ENCODE measurements around the gene MOK.

The MOK gene

DNA sequence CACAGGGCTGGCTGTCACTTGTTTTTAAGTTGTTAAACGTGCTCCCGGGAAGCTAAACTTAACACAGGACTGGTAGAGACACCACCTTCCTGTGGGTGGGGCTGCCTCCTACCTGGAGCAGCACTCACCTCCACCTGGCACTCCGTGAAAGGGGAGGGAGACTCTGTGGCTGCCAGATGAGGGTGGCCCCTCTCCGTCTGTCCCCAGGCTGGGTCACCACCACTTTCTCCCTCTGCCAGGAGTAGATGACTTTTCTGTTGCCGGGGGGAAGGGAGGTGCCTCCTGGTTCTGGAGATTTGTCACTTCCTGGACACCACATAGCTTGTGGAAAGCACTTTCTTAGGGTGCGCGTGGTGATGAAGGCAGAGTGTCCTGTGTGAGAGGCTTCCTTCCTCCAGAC is 83.9 kb downstream of the MOK start:
- Histone ChIP-seq H3K36me3 (ENCODE audit: low read length) (no peaks in the 10 kb centered on the region), H3K79me2 (ENCODE audit: insufficient read depth, low read length) (no peaks in the 10 kb centered on the region), H3K4me3 (ENCODE audit: insufficient read depth, low read length, poor library complexity, severe bottlenecking) (no peak overlapping the region), H3K9ac (ENCODE audit: low read length) (no peak overlapping the region), H3K4me2 (ENCODE audit: low read depth, low read length, poor library complexity, severe bottlenecking) (no peak overlapping the region), H3K27ac (ENCODE audit: low read depth, low read length) (no peak overlapping the region), H3K9me2 (replicated peaks; ENCODE audit: insufficient read depth, low read length) (no peaks in the 10 kb centered on the region), H3F3A (ENCODE audit: insufficient read depth) (0 out of 2 replicates have a peak, but pooled peaks cover 6% of the 10 kb centered on the region), H4K20me1 (ENCODE audit: low read depth, low read length) (no peaks in the 10 kb centered on the region), H2AFZ (ENCODE audit: low read depth, low read length, severe bottlenecking) (no peak overlapping the region), H3K9me3 (ENCODE audit: insufficient read depth, low read length) (no peaks in the 10 kb centered on the region), H3K27me3 (ENCODE audit: low read length) (no peaks in the 10 kb centered on the region)
- no peak for TF ChIP-seq EZH2phosphoT487 (conservative IDR thresholded peaks at IDR 0.05; ENCODE audit: low read length)
- TF ChIP-seq, protein P1, sequence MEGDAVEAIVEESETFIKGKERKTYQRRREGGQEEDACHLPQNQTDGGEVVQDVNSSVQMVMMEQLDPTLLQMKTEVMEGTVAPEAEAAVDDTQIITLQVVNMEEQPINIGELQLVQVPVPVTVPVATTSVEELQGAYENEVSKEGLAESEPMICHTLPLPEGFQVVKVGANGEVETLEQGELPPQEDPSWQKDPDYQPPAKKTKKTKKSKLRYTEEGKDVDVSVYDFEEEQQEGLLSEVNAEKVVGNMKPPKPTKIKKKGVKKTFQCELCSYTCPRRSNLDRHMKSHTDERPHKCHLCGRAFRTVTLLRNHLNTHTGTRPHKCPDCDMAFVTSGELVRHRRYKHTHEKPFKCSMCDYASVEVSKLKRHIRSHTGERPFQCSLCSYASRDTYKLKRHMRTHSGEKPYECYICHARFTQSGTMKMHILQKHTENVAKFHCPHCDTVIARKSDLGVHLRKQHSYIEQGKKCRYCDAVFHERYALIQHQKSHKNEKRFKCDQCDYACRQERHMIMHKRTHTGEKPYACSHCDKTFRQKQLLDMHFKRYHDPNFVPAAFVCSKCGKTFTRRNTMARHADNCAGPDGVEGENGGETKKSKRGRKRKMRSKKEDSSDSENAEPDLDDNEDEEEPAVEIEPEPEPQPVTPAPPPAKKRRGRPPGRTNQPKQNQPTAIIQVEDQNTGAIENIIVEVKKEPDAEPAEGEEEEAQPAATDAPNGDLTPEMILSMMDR (IDR thresholded peaks at IDR 0.05; ENCODE audit: insufficient read depth, low read length, poor library complexity, severe bottlenecking): no peak

DNA sequence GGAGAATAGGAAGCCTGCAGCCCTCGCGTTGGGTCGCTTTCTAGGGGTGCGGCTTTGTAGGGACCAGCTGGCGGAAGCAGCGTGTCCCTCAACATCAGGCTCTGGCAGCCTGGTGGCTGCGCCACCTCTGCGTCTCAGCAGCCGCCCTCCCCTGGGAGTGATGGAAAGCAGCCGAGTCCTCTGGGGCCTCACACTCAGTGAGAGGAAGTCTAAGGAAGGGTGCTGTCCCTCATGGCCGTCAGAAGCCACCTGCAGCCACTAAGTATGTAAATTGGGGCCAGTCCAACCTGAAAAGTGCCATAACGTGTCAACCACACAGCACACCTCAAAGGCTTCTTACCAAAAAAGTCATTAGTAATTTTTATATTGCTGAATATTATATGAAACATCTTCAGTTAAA is 84.9 kb downstream of the MOK start:
- Histone ChIP-seq H3K9ac (ENCODE audit: low read length) (no peak overlapping the region), H4K20me1 (ENCODE audit: low read depth, low read length) (no peaks in the 10 kb centered on the region), H3K27me3 (ENCODE audit: low read length) (no peaks in the 10 kb centered on the region), H3K9me3 (ENCODE audit: insufficient read depth, low read length) (no peaks in the 10 kb centered on the region), H3K27ac (ENCODE audit: low read depth, low read length) (no peak overlapping the region), H3K36me3 (ENCODE audit: low read length) (no peaks in the 10 kb centered on the region), H3F3A (ENCODE audit: insufficient read depth) (0 out of 2 replicates have a peak, but pooled peaks cover 6% of the 10 kb centered on the region), H3K4me3 (ENCODE audit: insufficient read depth, low read length, poor library complexity, severe bottlenecking) (no peak overlapping the region), H3K9me2 (replicated peaks; ENCODE audit: insufficient read depth, low read length) (no peaks in the 10 kb centered on the region), H3K4me2 (ENCODE audit: low read depth, low read length, poor library complexity, severe bottlenecking) (peak overlapping the region; percentile 11), H3K79me2 (ENCODE audit: insufficient read depth, low read length) (no peaks in the 10 kb centered on the region), H2AFZ (ENCODE audit: low read depth, low read length, severe bottlenecking) (no peak overlapping the region)
- TF ChIP-seq, protein P1 (IDR thresholded peaks at IDR 0.05; ENCODE audit: insufficient read depth, low read length, poor library complexity, severe bottlenecking): no peak
- TF ChIP-seq EZH2phosphoT487 (conservative IDR thresholded peaks at IDR 0.05; ENCODE audit: low read length): no peak

DNA sequence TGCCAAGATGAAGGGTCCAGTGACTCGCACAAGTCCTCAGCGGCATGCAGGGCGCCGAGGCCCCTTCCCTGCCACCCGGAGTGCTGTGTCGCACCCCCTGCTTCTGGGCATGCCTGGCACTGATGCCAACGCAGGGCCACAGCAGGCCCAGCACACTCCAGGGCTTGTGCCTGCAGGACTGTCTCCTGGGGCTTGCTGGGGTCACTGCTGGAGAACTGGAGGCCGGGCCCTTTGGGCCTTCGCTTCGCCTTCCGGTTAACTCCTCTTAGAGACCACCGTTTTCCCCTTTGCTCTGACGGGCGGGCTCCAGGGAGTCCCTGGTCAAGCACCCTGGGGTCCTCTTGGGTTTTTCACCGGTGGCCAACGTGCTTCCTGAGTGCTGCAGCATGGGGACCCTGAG is 85.6 kb downstream of the MOK start:
- Histone ChIP-seq H3K4me2 (ENCODE audit: low read depth, low read length, poor library complexity, severe bottlenecking) (no peak overlapping the region), H3K27me3 (ENCODE audit: low read length) (no peaks in the 10 kb centered on the region)

More for the DNA sequence above, 85.6 kb downstream of the MOK start:
- Histone ChIP-seq H3K9me2 (replicated peaks; ENCODE audit: insufficient read depth, low read length) (no peaks in the 10 kb centered on the region), H3K9me3 (ENCODE audit: insufficient read depth, low read length) (no peaks in the 10 kb centered on the region), H3K27ac (ENCODE audit: low read depth, low read length) (no peak overlapping the region), H3K4me3 (ENCODE audit: insufficient read depth, low read length, poor library complexity, severe bottlenecking) (no peak overlapping the region), H3K36me3 (ENCODE audit: low read length) (no peaks in the 10 kb centered on the region), H4K20me1 (ENCODE audit: low read depth, low read length) (no peaks in the 10 kb centered on the region), H2AFZ (ENCODE audit: low read depth, low read length, severe bottlenecking) (no peak overlapping the region), H3K79me2 (ENCODE audit: insufficient read depth, low read length) (no peaks in the 10 kb centered on the region), H3F3A (ENCODE audit: insufficient read depth) (0 out of 2 replicates have a peak, but pooled peaks cover 6% of the 10 kb centered on the region), H3K9ac (ENCODE audit: low read length) (no peak overlapping the region)
- TF ChIP-seq, protein P1 (IDR thresholded peaks at IDR 0.05; ENCODE audit: insufficient read depth, low read length, poor library complexity, severe bottlenecking): no peak
- no peak for TF ChIP-seq EZH2phosphoT487 (conservative IDR thresholded peaks at IDR 0.05; ENCODE audit: low read length)

Measured in SU-DHL-6 (cell line).